HG02885 (cell line): ENCODE measurements around the gene PRKAB1.

Experiments
- ATAC-seq: cut with Tn5 transposase; IDR thresholded peaks from one replicate; pipeline ENCODE4 v1.9.1; 2021; ENCODE audit warnings: mild to moderate bottlenecking; ENCODE audit not compliant: unreplicated experiment, poor library complexity

PRKAB1 gene

DNA sequence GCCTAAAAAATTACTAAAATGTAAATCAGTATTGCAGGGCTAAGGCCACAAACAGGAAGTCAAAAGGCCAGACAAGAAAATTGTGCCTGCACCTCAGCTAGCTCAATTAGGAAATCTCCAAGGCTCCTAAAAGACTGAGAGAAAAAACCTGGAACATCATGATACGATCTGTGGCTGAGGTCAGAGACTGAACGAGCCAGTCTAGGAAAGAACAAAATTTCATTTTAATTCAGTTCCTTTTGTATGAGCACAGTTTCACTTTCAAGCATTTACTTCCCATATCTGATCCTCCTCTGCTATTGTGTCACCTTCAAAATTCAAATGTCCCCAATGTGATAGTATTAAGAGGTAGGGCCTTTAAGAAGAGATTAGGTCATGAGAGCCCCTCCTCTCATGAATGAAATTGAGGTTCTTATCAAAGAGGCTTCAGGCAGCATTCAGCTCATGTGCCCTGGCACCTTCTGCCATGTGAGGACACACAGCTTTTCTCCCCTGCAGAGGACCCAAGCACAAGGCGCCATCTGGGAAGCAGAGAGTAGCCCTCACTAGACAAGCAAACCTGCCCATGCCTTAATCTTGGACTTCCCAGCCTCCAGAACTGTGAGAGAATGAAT is 14.8 kb downstream of the PRKAB1 start:
- ATAC-seq, result no peak

DNA sequence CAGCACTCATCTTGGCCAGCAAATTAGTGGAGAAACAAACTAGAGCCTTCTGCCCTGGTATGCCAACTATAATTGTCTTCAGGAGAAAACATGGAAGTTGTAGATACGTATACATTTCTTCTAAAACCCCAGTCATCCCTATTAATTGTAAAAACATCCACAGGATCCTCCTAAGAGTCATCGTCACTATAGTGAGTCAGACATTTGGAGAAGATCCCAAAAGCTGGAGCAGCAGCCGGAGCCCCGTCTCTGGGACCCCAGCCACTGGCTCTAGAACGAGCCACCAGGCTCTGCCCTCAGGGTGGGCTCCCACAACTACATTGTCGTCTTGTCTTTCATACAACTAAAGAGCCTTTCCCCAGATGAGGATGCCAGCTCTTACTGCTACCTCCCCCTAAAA is 15.5 kb downstream of the PRKAB1 start:
- no peak for ATAC-seq

- ATAC-seq, result no peak
These were observed 15.9 kb downstream of the PRKAB1 start for GRCh38 chr12:119683816-119684215.

- ATAC-seq, result no peak
These were observed 16.9 kb downstream of the PRKAB1 start for GRCh38 chr12:119684711-119685369.

GRCh38 chr12:119685375-119685774 is 17.4 kb downstream of the PRKAB1 start:
- ATAC-seq, result no peak

- no peak for ATAC-seq
These were observed 18.4 kb downstream of the PRKAB1 start for GRCh38 chr12:119686355-119686754.

DNA sequence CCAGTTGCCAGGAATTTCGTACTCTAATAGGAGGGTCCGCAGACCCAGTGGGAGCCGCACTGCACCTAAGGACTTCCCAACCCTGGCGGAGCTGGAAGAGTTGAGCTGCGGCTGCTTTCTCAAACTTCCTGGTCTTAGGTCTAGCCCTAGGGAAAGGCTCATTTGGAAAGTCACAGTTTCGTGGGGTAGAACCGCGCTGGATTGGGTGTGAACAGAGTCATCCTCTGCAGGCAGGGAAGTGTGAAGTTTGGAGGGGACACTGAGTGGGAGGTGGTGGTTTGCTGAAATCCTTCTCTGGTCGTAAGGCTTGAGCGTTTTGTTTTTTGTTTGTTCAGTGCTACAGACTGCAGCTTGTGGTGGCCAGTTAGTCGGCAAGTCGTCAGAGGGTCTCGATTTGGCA is 18.8 kb downstream of the PRKAB1 start:
- ATAC-seq, result no peak

GRCh38 chr12:119687406-119687805 is 19.5 kb downstream of the PRKAB1 start:
- ATAC-seq, result no peak

DNA sequence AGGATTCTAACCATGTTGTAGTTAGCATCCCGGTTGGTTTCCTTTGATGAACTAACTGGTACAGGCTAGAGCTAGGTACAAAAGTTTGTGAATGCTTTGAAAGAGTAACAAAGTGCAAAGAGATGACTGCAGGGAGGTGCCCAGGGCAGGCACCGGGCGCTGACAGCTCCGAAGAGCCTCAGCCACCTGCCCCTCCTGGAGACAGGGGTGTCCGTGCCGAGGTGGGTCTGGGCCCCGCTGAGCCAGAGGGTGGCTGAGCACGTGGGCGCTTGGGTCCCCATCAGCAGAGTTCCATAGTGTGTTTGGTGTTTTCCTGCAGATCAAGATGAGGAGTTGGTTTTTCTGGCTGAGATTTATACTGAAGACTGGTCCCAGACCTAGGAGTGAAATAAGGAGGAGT is 19.9 kb downstream of the PRKAB1 start:
- ATAC-seq, result no peak

GRCh38 chr12:119689935-119690500 is 22.1 kb downstream of the PRKAB1 start:
- no peak for ATAC-seq

GRCh38 chr12:119691202-119691810 is 23.4 kb downstream of the PRKAB1 start:
- no peak for ATAC-seq

DNA sequence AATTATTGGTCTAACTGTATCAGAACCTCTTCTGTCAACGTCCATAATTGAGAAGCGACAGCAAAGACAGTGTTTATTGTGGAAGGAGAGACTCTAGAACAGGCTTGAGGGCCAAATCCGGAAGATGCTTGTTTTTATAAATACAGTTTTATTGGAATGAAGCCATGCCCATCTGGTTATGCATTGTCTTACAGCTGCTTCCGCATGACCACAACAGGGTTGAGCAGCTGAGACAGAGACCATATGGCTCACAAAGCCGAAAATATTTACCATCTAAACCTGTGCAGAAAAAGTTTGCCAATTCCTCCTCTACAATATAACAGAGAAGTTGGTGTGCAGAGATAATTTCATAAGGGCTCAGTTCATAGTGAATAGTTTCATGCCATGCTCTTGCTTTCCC is 24.5 kb downstream of the PRKAB1 start:
- ATAC-seq, result no peak

DNA sequence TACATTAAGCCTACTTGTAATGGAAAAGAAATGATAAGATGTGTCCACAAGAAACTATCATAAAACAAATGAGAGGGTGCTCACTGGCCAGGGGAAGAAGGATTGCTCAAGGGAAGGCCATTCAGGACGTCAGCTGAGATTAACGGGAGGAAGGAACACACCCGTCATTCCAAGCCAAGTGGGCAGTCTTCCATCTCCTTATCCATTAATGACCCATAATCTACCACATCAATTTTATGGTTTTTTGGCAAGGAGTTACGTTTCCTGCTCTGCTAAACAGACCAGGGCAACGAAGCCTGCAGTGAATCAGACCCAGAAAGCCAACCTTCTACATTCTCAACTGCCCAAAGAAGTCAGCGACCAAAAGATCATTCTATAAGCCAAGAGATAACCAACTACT is 25.1 kb downstream of the PRKAB1 start:
- ATAC-seq, result no peak

DNA sequence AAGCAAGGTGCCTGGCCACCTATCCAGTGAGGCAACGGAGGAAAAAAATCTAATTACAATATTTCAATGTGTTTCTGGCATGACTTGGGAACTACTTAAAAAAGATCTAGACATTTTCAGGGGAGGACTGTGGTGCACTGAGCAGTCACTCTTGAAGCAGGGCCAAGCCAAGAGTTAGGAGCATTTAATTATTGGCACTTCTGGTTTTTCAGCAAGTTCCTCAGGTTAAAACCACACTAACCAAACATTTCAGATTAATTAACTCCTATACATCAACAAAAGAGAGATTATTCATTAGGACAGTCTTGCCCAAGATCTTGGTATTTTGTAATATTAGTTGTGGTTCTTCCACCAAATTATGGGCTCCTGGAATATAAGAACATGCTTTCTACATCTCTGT is 25.6 kb downstream of the PRKAB1 start:
- no peak for ATAC-seq

- no peak for ATAC-seq
These were observed 26.2 kb downstream of the PRKAB1 start for GRCh38 chr12:119694111-119694510.

DNA sequence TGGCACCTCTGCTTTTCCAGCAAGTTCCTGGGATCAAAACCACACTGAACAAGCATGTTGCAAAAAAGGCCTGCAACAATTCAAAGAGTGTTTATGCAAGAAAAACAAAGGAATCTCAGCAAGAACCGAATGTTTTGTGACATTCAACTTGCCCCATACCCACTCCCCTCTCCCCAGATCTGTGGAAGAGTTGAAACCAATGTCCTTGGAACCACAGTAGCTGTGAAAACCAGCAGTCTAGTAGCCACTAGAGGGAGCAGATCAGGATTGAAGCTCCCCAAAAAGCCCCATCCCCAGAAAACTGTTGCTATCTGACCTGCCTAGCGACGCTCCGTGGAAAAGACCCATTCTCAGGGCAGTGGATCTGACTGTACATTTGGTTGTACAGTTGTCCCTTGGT is 27.1 kb downstream of the PRKAB1 start:
- ATAC-seq, result no peak

DNA sequence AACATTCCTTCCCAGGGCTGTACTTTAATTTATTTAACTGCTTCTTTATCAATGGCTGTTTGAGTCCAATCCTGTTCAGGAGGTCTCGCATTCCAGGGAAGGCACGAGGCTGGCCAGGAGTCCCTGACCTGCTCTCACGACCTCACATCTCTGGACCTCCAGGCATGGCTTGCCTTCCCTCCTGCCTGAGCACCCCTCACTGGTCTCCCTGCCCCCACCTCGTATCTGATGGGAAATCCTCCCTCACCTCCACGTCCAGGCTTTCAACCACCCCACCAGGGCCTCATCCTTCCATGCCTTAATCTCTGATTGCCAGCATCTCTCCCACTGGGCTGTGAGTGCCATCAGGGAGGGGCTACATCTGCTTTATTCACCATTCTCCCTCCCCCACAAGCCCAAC is 29.0 kb downstream of the PRKAB1 start:
- ATAC-seq, result no peak

GRCh38 chr12:119699199-119699760 is 31.3 kb downstream of the PRKAB1 start:
- ATAC-seq, result no peak

DNA sequence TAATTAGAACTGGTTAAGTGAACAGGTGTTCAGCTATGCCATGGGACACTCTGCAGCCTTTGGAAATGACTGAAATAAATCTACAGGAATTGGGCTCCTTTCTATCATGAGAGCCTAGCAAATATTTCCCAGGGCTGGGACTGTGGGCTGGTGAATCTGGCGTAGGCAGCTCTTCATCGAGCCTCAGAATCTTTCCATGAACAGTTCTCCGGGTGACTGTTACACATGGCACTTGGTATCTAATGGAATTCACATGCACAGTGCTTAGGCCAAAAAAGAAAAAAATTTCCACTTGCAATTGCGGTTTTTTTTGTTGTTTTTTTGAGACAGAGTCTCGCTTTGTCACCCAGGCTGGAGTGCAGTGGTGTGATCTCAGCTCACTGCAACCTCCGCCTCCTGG is 32.1 kb downstream of the PRKAB1 start:
- no peak for ATAC-seq

DNA sequence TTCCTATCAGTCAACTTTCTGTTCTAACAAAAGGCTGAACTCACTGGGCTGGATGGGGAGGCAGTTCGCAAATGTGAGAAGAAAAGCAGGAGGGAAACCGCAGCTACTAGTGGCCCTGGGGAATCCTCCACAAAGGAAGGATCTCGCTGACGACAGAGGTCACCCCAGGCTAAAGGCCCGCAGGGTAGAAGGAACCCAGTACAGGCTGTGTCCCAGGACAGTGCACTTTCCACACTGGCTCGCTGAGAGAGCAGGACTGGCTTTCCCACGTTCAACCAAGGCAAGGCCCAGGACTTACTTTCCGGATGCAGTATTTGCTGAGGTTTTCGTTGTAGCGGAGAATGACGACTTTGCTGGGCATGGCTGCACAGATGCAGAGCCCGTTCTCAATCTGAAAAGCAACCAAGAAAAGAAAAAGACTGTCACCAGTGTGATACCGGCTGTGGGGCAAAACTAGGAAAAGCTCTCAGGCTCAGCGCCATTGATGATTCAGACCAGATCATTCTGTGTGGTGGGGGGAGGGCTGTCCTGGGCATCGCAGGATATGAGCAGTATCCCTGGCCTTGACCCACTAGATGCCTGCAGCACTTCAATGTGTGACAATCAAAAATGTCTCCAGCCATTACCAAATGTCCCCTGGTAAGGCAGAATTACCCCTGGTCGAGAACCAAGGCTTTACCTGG is 36.3 kb downstream of the PRKAB1 start:
- ATAC-seq, result no peak

DNA sequence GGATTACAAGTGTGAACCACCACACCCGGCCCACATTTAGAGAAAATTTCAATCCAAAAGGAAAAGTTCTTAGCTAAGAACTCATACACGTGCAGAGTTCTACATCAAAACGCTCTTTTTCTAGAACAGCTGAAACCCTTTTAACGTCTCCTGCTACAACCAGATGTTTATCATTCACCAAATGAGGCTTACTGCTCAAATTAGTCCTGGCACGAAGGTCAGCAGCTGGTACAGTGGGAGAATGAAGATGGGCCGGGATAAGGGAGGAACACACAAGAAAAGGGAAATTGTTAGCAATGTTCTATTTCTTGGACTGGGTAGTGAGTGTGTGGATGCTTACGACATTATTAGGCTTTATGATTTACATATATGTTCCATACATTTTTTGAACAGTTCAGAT is 37.2 kb downstream of the PRKAB1 start:
- no peak for ATAC-seq
